Sigmoid colon (tissue), 3 donors: ENCODE data around the gene RIMBP3C.
"Not testable (repeated sequence)": the region's sequence is repeated elsewhere in the genome, so short reads cannot be mapped to it uniquely, and the experiment has no call there.

Source experiments
- POLR2A ChIP-seq, 2 donors: fragments of 450-650 bp; IDR thresholded peaks; one replicate each; pipeline ENCODE4 v1.6.1; 2016; ENCODE audit warnings: antibody characterized with exemption in 2 of 2, mild to moderate bottlenecking in 2 of 2, moderate library complexity in 2 of 2
- TF ChIP-seq, protein P1 (sequence below), 4 experiments: fragments of 450-650 bp in 3 of 4; fragments of 200-600 bp in 1 of 4; IDR thresholded peaks; one replicate each; pipeline ENCODE4 v1.5.1; 2016 to 2019; ENCODE audit warnings: antibody characterized with exemption in 4 of 4, mild to moderate bottlenecking in 3 of 4, moderate library complexity in 2 of 4

DNA sequence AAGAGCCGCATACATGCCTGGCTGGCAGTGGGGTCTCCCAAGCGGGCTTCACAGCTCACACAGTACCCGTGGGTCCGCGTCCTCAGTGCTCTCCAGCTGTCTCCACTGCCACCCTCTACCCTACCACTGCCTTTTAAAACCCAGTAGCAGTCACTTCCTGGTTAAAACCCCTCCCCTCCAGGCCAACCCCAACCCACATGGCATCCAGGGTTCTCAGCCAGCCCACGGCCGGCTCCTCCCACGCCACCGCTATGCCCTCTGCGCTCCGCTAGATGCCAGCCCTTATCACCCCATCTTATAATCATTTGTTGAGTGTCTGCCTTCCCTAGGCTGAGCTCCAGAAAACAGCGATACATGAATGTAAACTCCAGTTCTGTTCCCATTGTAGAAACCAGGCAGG is 37.1 kb downstream of the RIMBP3C start:
- TF ChIP-seq, protein P1, sequence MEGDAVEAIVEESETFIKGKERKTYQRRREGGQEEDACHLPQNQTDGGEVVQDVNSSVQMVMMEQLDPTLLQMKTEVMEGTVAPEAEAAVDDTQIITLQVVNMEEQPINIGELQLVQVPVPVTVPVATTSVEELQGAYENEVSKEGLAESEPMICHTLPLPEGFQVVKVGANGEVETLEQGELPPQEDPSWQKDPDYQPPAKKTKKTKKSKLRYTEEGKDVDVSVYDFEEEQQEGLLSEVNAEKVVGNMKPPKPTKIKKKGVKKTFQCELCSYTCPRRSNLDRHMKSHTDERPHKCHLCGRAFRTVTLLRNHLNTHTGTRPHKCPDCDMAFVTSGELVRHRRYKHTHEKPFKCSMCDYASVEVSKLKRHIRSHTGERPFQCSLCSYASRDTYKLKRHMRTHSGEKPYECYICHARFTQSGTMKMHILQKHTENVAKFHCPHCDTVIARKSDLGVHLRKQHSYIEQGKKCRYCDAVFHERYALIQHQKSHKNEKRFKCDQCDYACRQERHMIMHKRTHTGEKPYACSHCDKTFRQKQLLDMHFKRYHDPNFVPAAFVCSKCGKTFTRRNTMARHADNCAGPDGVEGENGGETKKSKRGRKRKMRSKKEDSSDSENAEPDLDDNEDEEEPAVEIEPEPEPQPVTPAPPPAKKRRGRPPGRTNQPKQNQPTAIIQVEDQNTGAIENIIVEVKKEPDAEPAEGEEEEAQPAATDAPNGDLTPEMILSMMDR (IDR thresholded peaks at IDR 0.05) = not testable (repeated sequence)
- not testable (repeated sequence) for TF ChIP-seq POLR2A (IDR thresholded peaks at IDR 0.05)
